GM18873 (cell line): ENCODE data around the gene FGF11.
"Not testable (repeated sequence)": the region's sequence is repeated elsewhere in the genome, so short reads cannot be mapped to it uniquely, and the experiment has no call there.

Experiments
- ATAC-seq: cut with Tn5 transposase; IDR thresholded peaks from one replicate; pipeline ENCODE4 v1.9.1; 2021; ENCODE audit warnings: mild to moderate bottlenecking, moderate library complexity, moderate number of reproducible peaks; ENCODE audit not compliant: unreplicated experiment, low FRiP score

The FGF11 gene

DNA sequence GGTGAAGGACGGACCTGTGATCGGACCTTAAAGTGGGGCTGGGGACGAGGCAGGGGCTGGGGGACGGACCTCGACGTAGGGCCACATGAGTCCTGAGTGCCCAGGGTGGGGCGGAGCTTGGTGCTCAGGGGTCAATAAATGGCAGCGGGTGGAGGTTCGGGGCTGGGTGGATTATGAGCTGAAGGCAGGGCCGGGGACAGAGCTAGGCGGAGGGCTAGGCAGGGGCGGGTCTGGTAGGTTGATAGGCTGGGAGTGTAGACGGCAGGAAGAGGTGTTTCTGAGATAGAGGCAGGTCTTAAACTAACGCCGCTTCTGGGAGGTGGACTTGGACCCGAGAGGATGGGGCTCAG lies 6.3 kb downstream of the FGF11 start:
- no peak for ATAC-seq

DNA sequence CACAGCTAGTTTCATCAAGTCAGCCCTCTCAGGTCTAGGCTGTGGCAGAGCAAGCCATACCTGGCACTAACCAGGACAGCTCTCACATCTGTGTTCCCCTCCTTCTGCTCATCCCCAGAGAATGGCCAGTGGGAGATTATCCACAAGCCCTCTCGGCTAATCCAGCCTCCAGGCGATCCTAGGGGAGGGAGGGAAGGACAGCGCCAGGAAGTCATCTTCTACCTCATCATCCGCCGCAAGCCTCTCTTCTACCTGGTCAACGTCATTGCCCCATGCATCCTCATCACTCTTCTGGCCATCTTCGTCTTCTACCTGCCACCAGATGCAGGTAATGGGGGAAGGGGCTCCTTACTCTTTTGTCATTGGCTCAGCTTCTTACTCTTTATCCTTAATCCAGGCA lies 9.1 kb downstream of the FGF11 start:
- no peak for ATAC-seq

DNA sequence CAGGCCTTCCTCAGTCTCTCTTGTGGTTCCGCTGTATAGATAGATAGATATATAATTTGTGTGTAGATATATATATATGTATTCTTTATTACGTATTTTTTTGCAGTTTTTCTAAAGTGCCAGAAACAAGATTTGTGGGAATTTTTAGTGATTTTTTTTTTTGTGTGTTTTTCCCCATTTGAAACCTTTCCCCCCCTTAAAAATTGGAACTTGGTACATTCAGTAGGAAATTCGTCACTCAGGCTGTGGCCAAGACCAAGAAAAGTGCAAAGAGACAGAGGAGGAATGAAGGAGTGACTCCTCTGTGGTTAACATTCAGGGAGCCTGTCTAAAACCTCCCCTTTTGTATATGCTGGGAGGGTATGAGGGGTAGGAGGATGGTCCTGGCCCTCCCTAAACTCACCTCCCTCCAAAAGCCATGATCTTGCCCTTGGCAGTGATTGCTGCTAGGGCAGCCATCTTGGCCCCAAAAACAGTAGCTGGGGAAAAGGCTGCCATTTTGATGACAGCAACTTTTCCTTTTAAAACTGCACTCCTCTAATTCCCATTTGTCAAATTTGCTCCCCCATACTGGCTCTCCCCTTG lies 20.7 kb downstream of the FGF11 start:
- ATAC-seq: no peak

DNA sequence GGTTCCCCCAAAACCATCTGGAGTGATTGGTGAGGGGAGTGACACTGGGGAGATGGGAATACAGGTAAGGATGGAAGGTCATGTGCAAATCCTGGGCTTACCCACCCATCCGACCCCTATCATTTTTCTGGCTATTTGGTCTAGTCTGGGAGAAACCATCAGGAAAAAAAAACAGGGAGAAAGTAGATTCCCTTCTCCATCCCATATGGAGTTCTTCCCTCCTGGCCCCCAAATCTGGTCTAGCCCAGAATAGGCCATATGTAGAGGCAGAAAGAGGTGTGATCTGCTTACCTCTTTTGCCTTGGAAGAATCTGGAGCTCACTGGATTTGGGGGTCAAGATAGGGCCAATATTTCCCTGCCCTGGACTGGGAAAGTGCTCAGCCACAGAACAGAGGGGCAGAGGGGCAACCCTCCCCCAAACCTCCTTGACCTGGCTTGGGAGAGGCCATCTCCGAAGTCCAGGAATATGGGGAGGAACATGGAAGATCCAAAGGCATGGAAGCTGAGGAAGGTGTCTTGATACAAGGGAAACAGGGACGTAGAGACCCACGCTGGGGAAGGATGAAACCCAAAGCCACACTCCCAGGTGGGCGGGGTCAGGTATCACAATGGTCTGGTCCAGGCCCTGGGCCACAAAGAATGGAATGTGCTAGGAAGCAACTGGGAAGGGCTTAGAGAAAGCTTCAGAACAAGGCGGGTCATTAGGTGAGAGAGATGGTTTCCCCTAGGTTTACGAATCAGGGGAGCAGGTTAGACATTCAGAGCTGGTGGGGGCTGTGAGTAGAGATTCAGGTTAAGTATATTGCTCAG lies 21.7 kb downstream of the FGF11 start:
- ATAC-seq: no peak

DNA sequence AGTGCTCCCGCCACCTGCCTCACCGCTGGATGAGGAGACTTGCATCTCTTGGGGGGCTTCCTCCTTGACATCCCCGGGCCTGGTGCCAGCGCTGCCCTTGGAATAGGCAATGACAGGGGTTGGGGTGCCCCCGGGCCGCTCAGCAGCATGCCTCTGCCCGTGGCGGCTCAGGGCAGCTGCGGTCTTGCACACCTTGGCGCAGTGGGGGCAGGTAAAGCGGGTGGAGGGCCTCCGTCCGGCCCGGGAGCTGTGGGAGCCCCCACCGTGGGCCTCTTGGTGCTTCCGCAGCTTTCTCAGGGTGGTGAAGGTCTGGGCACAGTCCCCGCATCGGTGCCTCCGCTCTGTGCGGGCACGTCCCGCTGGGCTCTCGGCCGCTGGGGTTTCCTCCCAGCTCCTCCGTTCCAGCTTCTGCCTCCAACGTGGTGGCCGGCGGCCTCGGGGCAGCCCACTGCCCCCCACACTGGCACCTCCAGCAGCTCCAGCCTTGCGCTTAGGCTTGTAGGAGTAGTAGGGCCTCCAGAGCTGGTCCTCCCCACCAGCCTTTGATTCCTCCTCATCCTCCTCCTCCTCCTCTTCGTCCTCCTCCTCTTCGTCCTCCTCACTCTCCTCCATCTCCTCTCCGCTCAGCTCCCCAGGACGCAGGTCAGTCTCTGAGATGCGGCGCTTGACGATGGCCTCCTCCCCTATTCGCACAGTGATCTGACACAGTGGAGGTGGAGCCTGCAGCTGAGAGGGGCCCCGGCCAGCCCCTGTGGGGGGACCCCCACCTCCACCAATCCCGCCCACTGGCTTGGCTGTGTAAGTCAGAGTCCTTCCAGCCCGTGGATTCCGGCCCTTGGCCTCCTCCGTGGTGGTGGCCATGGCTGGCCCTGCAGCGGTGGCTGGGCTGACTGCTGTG lies 23.4 kb downstream of the FGF11 start:
- no peak for ATAC-seq

DNA sequence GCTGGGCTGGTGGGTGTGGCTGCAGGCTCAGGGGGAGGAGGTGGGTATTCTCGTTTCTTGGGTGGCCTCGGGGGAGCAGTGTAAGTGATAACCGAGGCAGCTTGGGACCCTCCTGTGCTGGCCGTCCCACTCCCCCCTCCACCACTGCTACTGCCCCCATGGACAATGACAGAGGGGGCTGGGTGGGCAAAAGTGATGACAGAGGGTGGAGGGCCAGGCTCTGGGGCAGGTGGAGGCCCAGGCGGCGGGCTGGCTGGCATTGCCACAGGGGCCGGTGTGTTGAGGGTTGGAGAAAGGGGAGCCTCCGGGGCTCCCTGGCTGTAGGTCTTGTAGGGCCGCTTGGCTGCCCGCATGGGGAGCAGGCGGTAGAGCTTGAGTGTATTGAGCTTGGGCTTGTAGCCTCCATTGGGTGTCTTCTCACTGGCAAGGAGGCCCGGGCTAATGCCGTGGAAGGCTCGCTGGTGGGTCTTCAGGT lies 24.1 kb downstream of the FGF11 start:
- ATAC-seq: no peak

DNA sequence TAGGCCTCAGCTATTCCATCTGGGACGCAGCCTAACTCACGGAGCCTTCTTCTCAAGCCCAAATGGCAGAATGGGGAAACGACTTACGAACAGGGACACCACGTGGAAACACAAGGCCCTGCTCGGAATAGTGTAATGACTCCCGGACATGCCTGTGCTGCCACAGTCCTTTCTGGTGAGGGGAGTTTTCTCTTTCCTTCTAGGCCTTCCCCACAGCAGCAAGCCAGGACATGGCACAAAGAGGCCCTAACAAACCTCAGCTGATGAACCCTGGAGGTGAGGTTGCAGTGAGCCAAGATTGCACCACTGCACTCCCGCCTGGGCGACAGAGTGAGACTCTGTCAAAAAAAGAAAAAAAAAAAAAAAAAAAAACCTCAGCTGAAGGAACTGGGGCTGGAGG lies 24.8 kb downstream of the FGF11 start:
- ATAC-seq: no peak

DNA sequence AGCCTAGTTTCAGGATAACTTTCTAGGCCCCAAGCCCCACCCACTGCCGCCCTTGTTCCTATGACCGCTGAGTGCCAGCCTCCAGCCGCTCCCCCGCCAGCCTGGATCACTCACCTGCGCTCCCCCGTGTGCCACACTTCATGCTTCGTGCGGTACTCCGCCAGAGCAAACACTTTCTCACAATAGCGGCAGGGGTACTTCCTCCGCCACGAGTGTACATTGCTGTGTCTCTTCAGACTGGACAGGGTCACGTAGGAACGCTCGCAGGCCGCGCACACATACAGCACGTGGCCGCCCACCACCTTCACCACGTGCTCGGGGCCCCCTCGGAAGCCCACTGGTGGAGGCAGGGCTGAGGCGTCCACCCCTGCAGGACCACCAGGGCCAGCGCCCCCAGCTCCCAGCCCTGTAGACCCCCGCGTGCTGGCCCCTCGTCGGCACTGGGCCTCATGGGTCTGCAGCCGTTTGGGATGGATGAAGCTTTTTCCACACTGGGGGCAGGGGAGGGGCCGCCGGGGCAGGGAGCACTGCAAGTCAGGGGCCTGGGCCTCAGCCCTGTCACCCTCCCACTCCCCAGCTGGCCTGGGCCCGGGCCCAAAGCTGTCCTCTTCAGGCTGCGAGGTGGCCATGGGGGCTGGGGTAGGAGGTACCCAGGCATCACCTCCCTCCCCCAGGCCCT lies 26.4 kb downstream of the FGF11 start:
- no peak for ATAC-seq

DNA sequence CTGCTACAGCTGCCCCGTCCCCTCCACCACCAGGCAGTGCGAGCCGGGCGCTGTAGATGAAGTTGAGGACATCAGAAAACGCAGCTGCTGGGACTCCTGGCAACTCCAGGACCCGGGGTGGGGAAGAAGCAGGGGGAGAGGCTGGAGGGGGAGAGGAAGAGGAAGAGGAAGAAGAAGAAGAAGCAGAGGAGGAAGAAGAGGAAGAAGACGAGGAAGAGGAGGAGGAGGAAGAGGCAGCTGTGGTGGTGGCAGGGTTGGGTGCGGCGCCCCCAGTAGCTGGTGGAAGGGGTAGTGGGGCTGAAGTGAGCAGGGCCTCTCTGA lies 27.0 kb downstream of the FGF11 start:
- no peak for ATAC-seq

DNA sequence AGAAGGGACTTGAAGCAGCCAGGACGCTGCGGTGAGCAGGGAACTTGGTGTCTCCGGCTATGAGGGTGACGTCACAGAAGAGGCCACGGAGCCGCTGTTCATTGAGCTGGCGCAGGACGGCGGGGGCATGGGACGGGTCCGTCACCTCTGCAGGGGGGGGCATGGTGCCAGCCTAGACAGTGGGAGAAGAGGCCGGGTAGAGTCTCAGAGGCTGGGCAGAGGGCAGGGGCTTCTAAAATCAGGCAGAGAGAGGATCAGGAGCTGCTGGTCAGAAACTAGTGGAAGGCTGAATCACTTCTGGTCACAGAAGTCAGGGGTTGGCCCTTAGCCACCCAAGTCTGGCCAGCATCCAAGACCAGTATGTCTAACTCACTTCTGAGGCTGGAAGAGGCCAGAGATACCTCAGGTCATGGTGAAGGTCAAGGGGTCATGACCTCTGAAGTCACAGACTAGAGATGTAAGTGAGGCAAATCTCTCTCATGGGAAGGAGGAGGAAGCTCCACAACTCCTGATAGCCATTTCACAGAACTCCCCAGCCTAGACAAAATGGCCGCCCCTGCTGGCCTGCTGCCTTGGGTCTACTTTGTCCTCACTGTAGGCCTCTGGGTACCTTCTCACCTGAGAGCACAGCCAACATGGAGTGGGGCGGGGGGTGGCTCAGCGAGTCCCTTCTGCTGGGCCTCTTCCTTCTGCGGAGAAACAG lies 27.5 kb downstream of the FGF11 start:
- no peak for ATAC-seq

DNA sequence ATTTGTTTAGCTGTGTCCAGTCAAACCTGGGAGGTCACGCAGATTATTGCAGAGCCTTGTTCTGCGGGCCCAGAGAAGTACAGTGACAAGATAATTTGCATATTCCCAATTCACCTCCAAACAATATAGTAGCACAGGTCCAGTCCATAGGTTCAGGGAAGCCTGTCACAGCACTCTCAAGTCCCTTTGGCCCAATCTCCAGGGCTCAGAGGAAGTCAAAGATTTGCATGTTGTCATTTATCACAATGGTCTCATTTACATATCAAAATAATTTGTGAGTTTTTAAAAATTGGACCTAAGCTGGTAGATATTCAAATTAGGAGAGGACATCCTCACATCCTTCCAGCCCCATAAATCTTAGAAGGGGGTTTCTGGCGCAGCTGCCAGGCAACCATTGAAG lies 28.2 kb downstream of the FGF11 start:
- no peak for ATAC-seq

DNA sequence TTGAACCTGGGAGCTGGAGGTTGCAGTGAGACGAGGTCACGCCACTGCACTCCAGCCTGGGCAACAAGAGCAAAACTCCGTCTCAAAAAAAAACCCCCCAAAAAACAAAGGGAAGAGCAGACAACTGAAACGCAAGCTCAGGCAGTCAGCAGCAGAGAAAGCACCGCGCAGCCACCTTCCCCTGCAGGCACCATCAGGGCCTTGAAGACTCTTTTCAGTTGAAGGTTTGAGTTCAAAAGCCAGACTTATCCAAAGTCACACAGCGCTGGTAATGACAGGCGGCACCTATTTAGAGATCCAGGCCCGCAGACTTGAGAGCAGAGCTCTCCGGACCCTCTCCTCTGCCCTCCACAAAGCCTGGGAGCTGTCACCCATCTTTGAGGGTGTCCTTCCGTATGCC lies 29.0 kb downstream of the FGF11 start:
- no peak for ATAC-seq

DNA sequence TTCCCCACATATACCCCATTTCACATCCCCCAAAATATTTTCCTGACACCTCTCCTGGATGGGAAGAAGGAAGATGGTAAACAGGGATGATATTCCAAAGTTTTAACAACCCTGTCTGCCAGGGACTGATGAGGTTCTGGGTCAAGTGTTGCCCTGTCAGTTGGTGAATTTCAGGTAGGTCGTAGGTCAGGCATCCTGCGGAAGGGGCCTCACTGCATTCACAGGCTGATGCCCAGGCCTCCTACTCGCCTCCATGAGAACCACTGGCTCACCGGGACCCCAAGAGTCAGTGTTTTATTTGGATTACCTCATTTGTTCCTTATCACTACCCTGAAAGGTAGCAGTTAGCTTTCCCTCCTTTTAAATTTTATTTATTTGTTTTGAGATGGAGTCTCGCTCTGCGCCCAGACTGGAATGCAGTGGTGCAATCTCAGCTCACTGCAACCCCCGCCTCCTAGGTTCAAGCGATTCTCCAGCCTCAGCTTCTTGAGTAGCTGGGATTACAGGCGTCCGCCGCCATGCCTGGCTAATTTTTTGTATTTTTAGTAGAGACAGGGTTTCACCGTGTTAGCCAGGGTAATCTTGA lies 29.6 kb downstream of the FGF11 start:
- no peak for ATAC-seq

DNA sequence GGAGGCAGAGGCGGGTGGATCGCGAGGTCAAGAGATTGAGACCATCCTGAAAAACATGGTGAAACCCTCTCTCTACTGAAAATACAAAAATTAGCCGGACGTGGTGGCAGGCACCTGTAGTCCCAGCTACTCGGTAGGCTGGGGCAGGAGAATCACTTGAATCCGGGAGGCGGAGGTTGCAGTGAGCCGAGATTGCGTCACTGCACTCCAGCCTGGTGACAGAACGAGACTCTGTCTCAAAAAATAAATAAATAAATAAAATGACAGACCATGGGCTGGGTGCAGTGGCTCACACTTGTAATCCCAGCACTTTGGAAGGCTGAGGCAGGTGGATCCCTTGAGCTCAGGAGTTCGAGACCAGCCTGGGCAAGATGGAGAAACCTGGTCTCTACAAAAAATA lies 30.5 kb downstream of the FGF11 start:
- not testable (repeated sequence) for ATAC-seq

DNA sequence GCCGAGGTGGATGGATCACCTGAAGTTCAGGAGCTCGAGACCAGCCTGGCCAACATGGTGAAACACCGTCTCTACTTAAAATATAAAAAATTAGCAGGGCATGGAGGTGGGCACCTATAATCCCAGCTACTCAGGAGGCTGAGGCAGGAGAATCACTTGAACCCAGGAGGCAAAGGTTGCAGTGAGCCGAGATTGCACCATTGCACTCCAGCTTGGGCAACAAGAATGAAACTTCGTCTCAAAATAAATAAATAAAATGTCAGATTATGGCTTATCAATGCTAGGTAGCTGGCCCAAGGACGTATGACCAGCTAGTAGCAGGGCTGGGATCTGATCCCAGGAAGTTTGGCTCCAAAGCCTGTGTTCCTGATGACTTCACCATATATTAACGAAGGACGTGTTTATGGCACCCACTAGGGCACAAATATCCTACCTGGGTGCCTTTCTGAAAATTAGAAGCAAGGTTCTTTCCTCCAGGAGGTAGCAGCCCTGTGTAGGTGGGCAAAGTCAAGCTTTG lies 31.2 kb downstream of the FGF11 start:
- not testable (repeated sequence) for ATAC-seq

DNA sequence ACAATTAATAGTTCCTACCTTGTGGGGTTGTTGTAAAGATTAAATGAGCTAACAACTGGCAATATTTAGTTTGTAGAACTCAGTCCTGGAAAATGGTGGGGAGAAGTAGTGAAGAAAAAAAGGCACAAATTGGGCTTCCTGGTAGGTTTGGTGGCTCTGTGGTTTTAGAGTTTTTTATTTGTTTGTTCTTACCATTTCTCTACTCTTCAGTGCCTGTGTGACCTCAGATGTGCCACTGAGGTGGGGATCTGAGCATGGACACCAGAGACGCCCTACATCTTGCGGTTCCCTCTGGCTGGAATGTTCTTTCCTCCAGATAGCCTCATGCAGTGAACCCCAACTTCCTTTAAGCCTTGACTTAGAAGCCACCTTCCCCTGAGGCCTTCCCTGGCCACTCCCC lies 32.4 kb downstream of the FGF11 start:
- no peak for ATAC-seq

DNA sequence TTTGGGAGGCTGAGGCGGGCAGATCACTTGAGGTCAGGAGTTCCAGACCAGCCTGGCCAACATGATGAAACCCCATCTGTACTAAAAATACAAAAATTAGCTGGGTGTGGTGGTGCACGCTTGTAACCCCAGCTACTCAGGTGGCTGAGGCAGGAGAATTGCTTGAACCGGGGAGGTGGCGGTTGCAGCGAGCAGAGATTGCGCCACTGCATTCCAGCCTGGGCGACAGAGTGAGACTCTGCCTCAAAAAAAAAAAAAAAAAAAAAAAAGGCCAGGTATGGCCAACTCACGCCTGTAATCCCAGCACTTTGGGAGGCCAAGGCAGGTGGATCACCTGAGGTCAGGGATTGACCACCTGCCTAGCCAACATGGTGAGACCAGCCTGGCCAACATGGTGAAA lies 35.5 kb downstream of the FGF11 start:
- not testable (repeated sequence) for ATAC-seq

DNA sequence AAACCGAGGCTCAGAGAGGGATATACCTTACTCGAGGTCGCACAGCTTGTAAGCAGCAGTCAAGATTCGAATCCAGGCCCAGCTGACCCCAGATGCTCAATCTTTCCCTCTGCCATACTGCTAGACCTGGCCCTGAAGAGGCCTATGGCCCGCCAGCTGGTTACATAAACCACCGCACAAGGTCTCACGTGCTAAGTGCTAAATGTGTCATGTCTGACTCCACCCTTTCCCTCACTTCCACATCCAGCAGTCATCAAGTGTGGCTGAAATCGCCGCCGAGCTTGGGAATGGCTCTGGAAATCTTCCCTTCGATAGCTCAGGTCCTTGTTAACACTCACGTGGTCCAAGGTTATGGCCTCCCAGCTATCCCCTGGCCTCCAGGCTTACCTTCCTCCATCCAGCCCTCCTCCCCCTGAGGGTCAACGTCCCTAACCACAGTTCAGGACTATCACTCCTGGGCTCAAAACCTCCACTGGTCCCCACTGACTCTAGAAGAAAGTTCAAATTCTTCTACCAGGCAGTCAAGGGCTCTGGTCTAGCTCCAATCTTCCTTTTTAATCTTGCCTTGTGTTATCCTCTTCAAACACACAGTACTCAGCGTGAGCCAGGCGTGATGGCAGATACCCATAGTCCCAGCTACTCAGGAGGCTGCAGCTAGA lies 36.6 kb downstream of the FGF11 start:
- ATAC-seq: no peak

DNA sequence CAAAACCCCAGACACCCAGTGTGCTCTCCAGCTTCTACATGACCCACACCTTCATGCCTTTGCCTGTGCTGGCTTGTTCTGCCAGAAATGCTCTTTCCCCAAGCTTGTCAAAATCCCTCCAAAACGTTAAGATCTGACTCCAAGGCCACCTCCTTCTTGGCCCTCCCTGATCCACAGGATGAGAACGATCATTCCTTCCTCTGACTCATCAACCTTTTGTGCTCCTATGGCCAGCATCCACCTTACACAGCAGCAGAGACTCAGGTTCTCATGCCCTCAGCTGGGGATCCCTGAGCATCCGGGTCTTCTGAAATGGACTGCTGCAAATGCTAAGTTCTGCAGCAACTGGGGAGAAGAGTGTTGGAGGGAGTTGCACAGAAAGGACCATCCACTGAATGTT lies 37.2 kb downstream of the FGF11 start:
- ATAC-seq: no peak
